Measurements from ENCODE around the gene TREM1.

Gene TREM1

DNA sequence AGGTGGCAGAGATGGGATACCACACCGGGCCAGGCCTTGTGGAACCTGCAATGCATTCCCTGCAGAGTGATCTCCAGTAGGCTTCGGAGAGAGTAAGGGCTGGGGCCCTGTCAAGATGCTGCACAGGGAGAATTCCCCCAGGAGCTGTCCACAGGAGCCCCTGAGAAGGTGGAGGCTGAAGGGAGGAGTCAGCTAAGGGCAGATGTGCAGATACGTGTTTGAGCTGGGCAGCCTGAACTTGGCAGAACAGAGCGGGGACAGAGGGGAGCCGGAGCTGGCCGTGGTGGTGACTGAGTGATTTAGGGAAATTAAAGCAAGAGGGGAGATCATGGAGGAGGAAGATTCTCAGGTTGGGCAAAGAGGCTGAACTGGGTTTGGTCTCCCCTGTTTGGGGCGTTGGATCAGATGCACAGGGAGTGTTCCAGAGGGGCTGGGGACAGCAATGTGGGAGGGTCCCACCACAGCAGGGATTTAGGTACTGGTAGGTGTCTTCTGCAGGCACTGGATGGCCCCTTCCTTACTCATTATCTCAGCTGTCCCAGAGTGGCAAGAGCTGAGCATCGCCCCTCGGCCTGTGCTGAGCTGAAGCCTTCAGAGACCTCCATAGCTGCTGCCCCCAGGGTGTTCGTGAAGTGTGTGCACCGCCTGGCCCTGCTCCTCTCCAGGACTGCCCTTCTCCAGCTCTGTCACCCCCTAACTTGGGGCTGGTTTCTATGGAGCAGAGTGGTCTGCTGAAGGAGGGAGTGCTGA lies 45.1 kb upstream of the TREM1 start:
- Histone ChIP-seq H4K20me1 (ENCODE audit: insufficient read depth, low read length, poor library complexity, severe bottlenecking) (no peaks in the 10 kb centered on the region), H3K79me2 (ENCODE audit: insufficient read depth, low read length) (no peaks in the 10 kb centered on the region), H2AFZ (ENCODE audit: low read length) (no peak overlapping the region), H3K4me1 (ENCODE audit: insufficient read depth, low read length, poor library complexity, severe bottlenecking) (peaks cover 51% of the 10 kb centered on the region), H3K9me3 (ENCODE audit: insufficient read depth, low read depth, low read length) (no peaks in the 10 kb centered on the region), H3K9me2 (replicated peaks; ENCODE audit: low read depth, low read length) (no peaks in the 10 kb centered on the region), H3K36me3 (ENCODE audit: insufficient read depth, low read length) (no peaks in the 10 kb centered on the region), H3K4me3 (ENCODE audit: low read length, poor library complexity, severe bottlenecking) (no peak overlapping the region), H3K9ac (ENCODE audit: low read depth, low read length, poor library complexity, severe bottlenecking) (no peak overlapping the region), H3K27me3 (ENCODE audit: insufficient read depth, low read length, poor library complexity, severe bottlenecking) (no peaks in the 10 kb centered on the region), H3F3A (ENCODE audit: low read depth) (no peaks in the 10 kb centered on the region), H3K4me2 (ENCODE audit: low read depth, low read length, poor library complexity, severe bottlenecking) (no peak overlapping the region)
- TF ChIP-seq, protein P1, sequence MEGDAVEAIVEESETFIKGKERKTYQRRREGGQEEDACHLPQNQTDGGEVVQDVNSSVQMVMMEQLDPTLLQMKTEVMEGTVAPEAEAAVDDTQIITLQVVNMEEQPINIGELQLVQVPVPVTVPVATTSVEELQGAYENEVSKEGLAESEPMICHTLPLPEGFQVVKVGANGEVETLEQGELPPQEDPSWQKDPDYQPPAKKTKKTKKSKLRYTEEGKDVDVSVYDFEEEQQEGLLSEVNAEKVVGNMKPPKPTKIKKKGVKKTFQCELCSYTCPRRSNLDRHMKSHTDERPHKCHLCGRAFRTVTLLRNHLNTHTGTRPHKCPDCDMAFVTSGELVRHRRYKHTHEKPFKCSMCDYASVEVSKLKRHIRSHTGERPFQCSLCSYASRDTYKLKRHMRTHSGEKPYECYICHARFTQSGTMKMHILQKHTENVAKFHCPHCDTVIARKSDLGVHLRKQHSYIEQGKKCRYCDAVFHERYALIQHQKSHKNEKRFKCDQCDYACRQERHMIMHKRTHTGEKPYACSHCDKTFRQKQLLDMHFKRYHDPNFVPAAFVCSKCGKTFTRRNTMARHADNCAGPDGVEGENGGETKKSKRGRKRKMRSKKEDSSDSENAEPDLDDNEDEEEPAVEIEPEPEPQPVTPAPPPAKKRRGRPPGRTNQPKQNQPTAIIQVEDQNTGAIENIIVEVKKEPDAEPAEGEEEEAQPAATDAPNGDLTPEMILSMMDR (conservative IDR thresholded peaks at IDR 0.05; ENCODE audit: low read length): no peak
- TF ChIP-seq EZH2phosphoT487 (IDR thresholded peaks at IDR 0.05; ENCODE audit: borderline replicate concordance): no peak

DNA sequence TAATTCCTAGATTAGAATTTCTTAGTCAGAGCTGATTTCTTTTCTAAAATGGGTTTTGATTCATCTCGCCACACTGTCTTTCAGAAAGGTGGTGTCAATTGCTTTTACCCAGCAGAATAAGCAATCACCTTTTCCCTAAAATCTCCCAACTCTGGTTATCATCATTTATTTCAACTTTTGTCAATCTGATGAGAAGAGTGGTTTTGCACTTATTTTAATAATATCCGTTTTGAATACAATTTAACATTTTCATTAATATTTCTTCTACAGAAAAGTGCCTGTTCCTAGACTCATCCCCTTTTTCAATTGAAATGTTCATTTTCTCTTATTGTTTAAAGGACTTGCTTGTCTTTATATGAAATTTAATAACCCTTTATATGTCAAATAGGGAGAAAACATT lies 40.7 kb upstream of the TREM1 start:
- H3K9me2 ChIP-seq (replicated peaks; ENCODE audit: low read depth, low read length): no peaks in the 10 kb centered on the region
- peaks cover 8% of the 10 kb centered on the region for H3K4me1 ChIP-seq (ENCODE audit: insufficient read depth, low read length, poor library complexity, severe bottlenecking)
- no peaks in the 10 kb centered on the region for H3K27me3 ChIP-seq (ENCODE audit: insufficient read depth, low read length, poor library complexity, severe bottlenecking)
- H3K9me3 ChIP-seq (ENCODE audit: insufficient read depth, low read depth, low read length): no peaks in the 10 kb centered on the region
- no peak overlapping the region for H2AFZ ChIP-seq (ENCODE audit: low read length)
- H3K9ac ChIP-seq (ENCODE audit: low read depth, low read length, poor library complexity, severe bottlenecking): no peak overlapping the region
- no peaks in the 10 kb centered on the region for H3K79me2 ChIP-seq (ENCODE audit: insufficient read depth, low read length)
- no peaks in the 10 kb centered on the region for H3K36me3 ChIP-seq (ENCODE audit: insufficient read depth, low read length)
- H3K4me2 ChIP-seq (ENCODE audit: low read depth, low read length, poor library complexity, severe bottlenecking): no peak overlapping the region
- TF ChIP-seq, protein P1 (conservative IDR thresholded peaks at IDR 0.05; ENCODE audit: low read length): no peak
- TF ChIP-seq EZH2phosphoT487 (IDR thresholded peaks at IDR 0.05; ENCODE audit: borderline replicate concordance): no peak
- no peak overlapping the region for H3K4me3 ChIP-seq (ENCODE audit: low read length, poor library complexity, severe bottlenecking)
- H4K20me1 ChIP-seq (ENCODE audit: insufficient read depth, low read length, poor library complexity, severe bottlenecking): no peaks in the 10 kb centered on the region
- no peaks in the 10 kb centered on the region for H3F3A ChIP-seq (ENCODE audit: low read depth)

DNA sequence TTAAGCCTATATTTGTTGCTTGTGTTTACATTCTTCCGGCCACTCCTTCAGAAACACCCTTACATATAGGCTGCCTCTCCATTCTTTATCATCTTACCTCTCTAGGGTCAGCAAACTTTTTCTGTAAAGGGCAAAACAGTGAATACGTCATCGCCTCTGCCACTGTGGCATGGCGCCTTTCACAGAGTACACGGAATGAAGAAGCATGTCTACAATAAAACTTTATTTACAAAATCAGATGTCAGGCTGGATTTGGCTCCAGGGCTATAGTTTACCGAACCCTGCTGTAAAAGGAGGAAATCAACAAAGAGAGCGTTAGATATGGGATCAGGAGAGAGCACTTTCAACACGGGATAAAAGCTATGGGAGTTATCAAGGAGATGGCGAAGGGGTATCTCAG lies 39.6 kb upstream of the TREM1 start:
- Histone ChIP-seq H3K36me3 (ENCODE audit: insufficient read depth, low read length) (no peaks in the 10 kb centered on the region), H3K27me3 (ENCODE audit: insufficient read depth, low read length, poor library complexity, severe bottlenecking) (no peaks in the 10 kb centered on the region), H3K4me3 (ENCODE audit: low read length, poor library complexity, severe bottlenecking) (no peak overlapping the region), H4K20me1 (ENCODE audit: insufficient read depth, low read length, poor library complexity, severe bottlenecking) (no peaks in the 10 kb centered on the region), H3K9me2 (replicated peaks; ENCODE audit: low read depth, low read length) (no peaks in the 10 kb centered on the region), H3K9ac (ENCODE audit: low read depth, low read length, poor library complexity, severe bottlenecking) (no peak overlapping the region), H3K4me2 (ENCODE audit: low read depth, low read length, poor library complexity, severe bottlenecking) (no peak overlapping the region), H3K4me1 (ENCODE audit: insufficient read depth, low read length, poor library complexity, severe bottlenecking) (no peaks in the 10 kb centered on the region), H3F3A (ENCODE audit: low read depth) (no peaks in the 10 kb centered on the region), H2AFZ (ENCODE audit: low read length) (no peak overlapping the region), H3K79me2 (ENCODE audit: insufficient read depth, low read length) (no peaks in the 10 kb centered on the region), H3K9me3 (ENCODE audit: insufficient read depth, low read depth, low read length) (no peaks in the 10 kb centered on the region)
- TF ChIP-seq EZH2phosphoT487 (IDR thresholded peaks at IDR 0.05; ENCODE audit: borderline replicate concordance): no peak
- TF ChIP-seq, protein P1 (conservative IDR thresholded peaks at IDR 0.05; ENCODE audit: low read length): no peak

Data from Loucy (cell line).